Measurements from ENCODE around the gene ZNF394.
"Not testable (repeated sequence)": the region's sequence is repeated elsewhere in the genome, so short reads cannot be mapped to it uniquely, and the experiment has no call there.

ZNF394 gene

GRCh38 chr7:99499721-99500636, at the start of gene ZNF394:
Gene ZNF394 (minus strand): TSS chr7:99500281. CDS start chr7:99500093, 188 bp downstream.
- DNase-seq, result peak; percentile 90 to 91

DNA sequence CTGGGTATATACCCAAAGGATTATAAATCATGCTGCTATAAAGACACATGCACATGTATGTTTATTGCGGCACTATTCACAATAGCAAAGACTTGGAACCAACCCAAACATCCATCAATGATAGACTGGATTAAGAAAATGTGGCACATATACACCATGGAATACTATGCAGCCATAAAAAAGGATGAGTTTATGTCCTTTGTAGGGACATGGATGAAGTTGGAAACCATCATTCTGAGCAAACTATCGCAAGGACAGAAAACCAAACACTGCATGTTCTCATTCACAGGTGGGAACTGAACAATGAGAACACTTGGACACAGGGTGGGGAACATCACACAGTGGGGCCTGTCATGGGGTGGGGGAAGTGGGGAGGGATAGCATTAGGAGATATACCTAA, 49.5 kb upstream of the ZNF394 start:
- DNase-seq, result not testable (repeated sequence)

- DNase-seq, result not testable (repeated sequence)
Measured at GRCh38 chr7:99545308-99545707, 45.2 kb upstream of the ZNF394 start.

DNA sequence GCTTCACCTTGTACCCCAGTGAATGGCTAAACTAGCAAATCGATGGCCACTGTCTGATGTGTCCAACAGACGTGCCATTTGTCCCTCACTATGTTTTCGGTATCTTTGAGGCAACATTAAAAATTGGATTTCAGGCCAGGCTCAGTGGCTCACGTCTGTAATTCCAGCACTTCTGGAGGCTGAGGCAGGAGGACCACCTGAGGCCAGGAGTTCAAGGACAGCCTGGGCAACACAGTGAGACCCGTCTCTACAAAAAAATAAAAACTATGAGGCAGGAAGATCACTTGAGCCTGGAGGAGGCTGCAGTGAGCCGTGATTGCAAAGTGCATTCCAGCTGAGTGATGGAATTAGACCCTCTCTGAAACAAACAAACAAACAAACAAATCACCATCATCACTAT, 43.8 kb upstream of the ZNF394 start:
- no peak for DNase-seq

- no peak for DNase-seq
Measured at GRCh38 chr7:99543081-99543671, 43.1 kb upstream of the ZNF394 start.

DNA sequence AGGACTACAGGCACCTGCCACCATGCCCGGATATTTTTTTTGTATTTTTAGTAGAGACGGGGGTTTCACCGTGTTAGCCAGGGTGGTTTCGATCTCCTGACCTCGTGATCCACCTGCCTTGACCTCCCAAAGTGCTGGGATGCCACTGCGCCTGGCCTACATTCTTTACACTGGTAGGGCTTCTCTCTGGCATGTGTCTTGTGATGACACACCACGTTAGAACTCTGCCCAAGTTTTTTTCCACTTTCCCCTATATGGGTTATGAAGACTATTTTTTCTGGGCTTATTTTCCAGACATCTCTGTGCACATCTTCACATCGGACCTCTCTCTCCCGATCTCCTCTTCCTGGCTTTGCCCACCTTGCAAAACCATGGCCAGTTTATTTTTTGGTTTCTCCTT, 41.1 kb upstream of the ZNF394 start:
- no peak for DNase-seq

GRCh38 chr7:99540542-99540941, 40.5 kb upstream of the ZNF394 start:
- DNase-seq, result no peak

GRCh38 chr7:99539213-99539811, 39.2 kb upstream of the ZNF394 start:
- no peak for DNase-seq

GRCh38 chr7:99535667-99536066, 35.6 kb upstream of the ZNF394 start:
- no peak for DNase-seq

DNA sequence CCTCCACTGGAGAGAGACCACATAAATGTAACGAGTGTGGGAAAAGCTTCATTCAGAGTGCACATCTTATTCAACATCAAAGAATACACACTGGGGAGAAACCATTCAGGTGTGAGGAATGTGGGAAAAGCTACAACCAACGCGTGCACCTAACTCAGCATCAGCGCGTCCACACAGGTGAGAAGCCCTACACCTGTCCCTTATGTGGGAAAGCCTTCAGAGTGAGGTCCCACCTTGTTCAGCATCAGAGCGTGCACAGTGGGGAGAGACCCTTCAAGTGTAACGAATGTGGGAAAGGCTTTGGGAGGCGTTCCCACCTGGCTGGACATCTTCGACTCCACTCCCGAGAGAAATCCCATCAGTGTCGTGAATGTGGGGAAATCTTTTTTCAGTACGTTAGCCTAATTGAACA, 31.3 kb upstream of the ZNF394 start:
- no peak for DNase-seq

DNA sequence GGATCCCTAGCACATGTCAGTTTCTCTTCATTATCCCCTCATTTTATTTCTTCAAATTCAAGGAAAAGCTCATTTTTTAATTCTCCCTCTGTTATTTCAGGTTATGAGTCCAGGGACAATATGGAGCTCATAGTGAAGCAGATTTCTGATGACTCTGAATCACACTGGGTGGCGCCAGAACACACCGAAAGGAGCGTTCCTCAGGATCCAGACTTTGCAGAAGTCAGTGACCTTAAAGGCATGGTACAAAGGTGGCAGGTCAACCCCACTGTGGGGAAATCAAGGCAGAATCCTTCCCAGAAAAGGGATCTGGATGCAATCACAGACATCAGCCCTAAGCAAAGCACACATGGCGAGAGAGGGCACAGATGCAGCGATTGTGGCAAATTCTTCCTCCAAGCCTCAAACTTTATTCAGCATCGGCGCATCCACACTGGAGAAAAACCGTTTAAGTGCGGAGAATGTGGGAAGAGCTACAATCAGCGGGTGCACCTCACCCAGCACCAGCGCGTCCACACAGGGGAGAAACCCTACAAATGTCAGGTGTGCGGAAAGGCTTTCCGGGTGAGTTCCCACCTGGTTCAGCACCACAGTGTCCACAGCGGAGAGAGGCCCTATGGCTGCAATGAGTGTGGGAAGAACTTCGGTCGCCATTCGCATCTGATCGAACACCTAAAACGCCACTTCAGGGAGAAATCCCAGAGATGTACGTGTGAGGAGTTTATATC, 25.8 kb upstream of the ZNF394 start:
- DNase-seq, result peak; percentile 7 to 16

- DNase-seq, result no peak
Measured at GRCh38 chr7:99521399-99521798, 21.3 kb upstream of the ZNF394 start.

DNA sequence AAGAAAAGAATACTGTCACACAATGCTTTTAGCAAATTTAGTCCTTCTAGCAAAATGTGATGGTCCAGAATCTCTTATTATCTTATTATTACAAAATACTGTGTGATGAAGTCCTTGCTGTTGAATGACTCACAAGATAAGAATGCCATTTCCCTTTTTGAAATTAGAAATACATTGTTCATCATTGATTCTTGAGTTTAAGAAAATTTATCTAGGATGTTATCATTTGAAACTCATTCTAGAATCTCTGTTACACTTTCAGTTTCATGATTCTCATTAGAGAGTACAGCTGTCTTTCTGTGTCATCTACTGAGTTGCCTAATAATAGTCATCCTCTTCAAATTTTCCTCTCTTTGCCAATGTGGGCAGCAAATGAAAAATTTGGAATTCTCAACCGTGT, 14.0 kb upstream of the ZNF394 start:
- DNase-seq, result no peak

- no peak for DNase-seq
Measured at GRCh38 chr7:99505324-99505662, 5.2 kb upstream of the ZNF394 start.

DNA sequence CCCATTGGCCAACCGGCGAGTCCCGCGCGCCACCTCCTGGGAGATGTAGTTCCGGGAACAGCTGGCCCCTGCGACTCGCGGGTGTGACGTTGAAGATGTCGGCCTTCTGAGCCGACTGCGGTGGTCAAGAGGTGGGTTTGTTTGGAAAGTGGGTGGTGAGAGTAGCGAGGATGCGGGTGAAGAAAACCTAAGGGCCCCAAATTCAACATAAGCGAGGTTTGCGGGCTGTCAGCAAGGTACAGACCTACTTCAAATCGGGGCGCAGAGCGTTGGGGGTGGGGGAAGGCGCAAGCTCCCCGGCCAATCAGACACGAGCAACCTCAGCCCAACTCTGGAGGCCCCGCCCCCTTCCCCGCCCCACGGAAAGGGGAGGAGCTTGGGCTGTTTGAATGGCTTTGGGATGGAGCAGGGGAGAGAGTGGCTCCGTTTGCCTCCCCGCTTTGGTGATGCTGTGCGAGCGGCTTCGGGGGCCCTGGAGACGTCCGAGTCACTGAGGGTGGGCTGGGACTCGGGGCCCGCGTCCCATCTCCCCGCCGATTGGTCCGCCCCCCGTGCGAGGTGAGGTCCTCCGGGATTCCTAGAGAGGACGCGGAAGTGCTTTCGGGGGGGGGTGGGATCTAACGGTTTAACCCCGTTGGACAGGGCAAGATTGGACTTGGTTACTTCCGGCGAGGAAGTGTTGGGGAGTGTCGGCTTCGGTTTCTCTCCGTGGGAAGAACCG, 4.7 kb upstream of the ZNF394 start, which contains the start of gene ZKSCAN5:
TSS of gene ZKSCAN5 (plus strand) at position 60 of the 721 bp plus-strand sequence. CDS start 1,383 bp downstream, outside the sequence.
- DNase-seq, result peak; percentile 96 to 97

DNA sequence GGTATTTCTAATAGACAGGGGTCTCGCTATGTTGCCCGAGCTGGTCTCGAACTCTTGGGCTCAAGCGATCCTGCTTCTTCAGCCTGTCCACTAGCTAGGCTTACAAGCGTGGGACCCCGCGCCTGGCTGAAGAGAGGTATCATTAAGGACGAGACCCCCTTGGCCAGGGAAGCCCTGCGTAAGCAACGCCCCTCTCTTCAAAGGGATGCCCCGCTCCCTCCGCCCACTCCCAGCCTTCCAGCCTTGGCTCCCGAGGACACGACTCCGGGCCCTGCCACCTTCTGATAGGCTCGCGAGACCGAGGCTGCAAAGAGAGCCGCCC, 4.2 kb upstream of the ZNF394 start:
- DNase-seq, result no peak

- DNase-seq, result not testable (repeated sequence)
Measured at GRCh38 chr7:99501236-99501635, 1.2 kb upstream of the ZNF394 start.

DNA sequence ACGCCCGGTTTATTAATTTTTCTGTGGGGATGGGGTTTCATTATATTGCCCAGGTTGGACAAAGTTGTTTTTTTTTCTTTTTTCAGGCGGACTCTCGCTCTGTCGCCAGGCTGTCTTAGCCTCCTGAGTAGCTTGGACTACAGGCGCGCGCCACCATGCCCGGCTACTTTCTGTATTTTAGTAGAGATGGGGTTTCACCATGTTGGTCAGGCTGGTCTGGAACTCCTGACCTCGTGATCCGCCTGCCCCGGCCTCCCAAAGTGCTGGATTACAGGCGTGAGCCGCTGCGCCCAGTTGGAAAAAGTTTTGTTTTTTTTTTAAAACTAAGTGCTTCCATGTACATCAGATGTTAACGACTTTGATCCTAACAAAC, 542 bp upstream of the ZNF394 start:
- DNase-seq, result no peak

DNA sequence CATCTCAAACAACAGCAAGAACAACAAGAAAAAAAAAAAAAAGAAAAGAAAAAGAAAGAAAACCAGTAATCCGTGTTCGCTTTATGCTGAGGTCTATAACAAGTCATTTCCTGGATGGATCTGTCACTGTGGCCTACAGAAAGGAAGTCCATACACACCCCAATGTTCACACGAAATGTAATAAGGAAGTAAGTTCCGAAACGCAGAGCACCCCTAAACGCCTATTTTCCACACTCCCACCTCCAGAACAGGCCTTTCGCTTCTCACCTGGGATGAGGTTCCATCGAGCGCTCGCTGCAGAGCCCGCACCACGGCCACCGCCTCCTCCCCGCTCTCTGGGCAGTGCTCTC, 735 bp downstream of the ZNF394 start:
- peak; percentile 11 to 55 for DNase-seq

DNA sequence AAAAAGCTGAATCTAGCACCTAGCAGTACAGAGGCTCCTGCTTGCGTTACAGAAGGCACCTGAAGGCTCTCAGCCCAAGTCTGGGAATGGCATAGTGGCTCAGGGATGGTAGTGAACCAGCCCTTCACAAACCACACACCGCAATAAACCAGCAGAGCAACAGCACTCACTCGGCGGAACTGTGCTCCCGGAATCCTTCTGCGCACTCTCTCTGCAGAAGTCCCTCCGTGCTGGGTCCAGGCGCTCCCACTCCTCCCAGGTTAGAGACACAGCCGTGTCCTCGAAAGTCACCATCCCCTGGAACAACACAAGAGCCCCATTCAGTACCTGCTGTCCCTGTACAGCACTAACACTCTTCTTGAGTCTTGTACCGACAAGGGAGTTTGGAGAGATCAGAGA, 1.5 kb downstream of the ZNF394 start:
- no peak for DNase-seq

DNA sequence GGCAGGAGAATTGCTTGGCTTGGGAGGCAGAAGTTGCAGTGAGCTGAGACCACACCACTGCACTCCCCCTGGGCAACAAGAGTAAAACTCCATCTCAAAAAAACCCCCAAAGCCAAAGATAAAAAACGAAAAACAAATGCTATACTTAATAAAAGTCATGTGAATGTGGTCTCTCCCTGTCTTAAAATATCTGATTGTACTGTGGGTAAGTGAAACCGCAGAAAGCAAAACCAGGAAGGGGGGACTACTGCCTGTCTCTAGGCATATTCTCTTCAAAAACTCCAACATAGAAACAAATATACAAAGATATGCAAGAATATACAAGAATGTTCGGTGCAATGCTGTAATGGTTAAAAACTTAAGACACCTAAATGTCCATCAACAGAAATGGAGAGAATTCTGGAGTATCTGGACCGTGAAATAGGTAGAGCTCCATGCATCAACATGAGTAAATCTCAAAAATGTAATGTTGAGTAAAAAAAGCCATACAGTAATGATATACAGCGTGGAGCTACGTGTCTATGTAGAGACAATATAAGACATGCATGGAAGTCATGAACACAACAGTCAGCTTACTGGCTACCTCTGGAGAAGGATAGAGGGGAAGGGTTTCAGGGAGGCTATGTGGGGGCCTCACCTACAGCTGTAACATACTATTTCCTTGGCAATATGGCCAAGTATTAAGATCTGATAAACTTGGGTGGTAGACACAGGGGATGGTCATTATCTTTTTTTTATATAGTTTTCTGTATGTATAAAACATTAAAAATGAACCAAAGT, 2.1 kb downstream of the ZNF394 start:
- peak in 1 of 2 donors; percentile 29 for DNase-seq

DNA sequence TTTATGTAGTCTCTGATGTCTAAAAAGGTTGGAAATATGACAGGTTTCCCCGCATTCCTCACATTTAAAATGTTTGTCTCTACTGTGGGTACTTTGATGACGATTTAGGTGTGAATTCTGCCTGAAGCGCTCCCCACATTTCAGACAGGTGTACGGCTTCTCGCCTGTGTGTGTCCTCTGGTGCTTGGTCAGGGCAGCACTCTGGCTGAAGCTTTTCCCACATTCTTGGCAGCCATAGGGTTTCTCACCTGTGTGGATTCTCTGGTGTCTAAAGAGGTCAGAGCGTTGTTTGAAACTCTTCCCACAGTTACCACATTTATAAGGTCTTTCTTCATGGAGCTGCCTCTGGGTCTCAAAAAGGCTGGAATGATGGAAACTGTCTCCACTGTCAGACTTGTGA, 6.3 kb downstream of the ZNF394 start:
- DNase-seq, result no peak

Data from CD4-positive, alpha-beta T cell treated with Interleukin-1 beta for 1 hour (primary cell).